OCI-LY7 (cell line): Measurements from ENCODE around the gene WDR70.

Source experiments
- CTCF ChIP-seq: fragments of 200-600 bp; sonication (generic); conservative IDR thresholded peaks from 2 replicates; pipeline ENCODE4 v1.5.1; 2014; ENCODE audit warnings: mild to moderate bottlenecking, antibody characterized with exemption, low read length, moderate library complexity, mixed read lengths
- EZH2phosphoT487 ChIP-seq: fragments of 200-600 bp; sonication (generic); IDR thresholded peaks from 2 replicates; pipeline ENCODE4 v1.6.1; 2018; ENCODE audit warnings: low read depth, borderline replicate concordance, mild to moderate bottlenecking, mixed run types, antibody characterized with exemption, low read length, moderate library complexity, mixed read lengths

- TF ChIP-seq CTCF = no peak
- no peak for TF ChIP-seq EZH2phosphoT487
Observed at GRCh38 chr5:37661951-37662350, 282.8 kb downstream of the WDR70 start.
